GM23338 (cell line): ENCODE data around the gene RFPL4A. TPM values are rescaled to one million over a fixed set of nuclear protein-coding genes. Genes with fewer than 3 reads are reported as not detected.
"Not testable (repeated sequence)": the region's sequence is repeated elsewhere in the genome, so short reads cannot be mapped to it uniquely, and the experiment has no call there.

Source experiments
- ATAC-seq: fragments of 200-7000 bp; cut with Tn5 transposase; 3 replicates; pipeline ENCODE4 v1.9.1; 2020
- DNase-seq: peaks from one replicate; pipeline ENCODE4 v3.0.0-alpha.2; 2015; ENCODE audit warnings: low spot score
- H2AFZ ChIP-seq: fragments of 200-600 bp; sonication (generic); 2 replicates; pipeline ENCODE4 v1.8.0; 2016; ENCODE audit warnings: antibody characterized with exemption, mild to moderate bottlenecking, moderate library complexity
- H3F3A ChIP-seq: fragments of 200-600 bp; sonication (generic); replicated peaks from 2 replicates; pipeline ENCODE4 v1.8.0; 2017; ENCODE audit warnings: antibody characterized with exemption, mixed run types, low read depth
- H3K27ac ChIP-seq: fragments of 200-600 bp; sonication (generic); 2 replicates; pipeline ENCODE4 v1.6.1; 2016; ENCODE audit warnings: low read depth
- H3K27me3 ChIP-seq: fragments of 200-600 bp; sonication (generic); 2 replicates; pipeline ENCODE4 v1.8.0; 2016; ENCODE audit warnings: mild to moderate bottlenecking, mixed run types, moderate library complexity; ENCODE audit not compliant: insufficient read depth
- H3K36me3 ChIP-seq: fragments of 200-600 bp; sonication (generic); 2 replicates; pipeline ENCODE4 v1.8.0; 2016; ENCODE audit warnings: mild to moderate bottlenecking; ENCODE audit not compliant: insufficient read depth
- H3K4me1 ChIP-seq: fragments of 200-600 bp; sonication (generic); 2 replicates; pipeline ENCODE4 v1.8.0; 2016; ENCODE audit warnings: mild to moderate bottlenecking, moderate library complexity; ENCODE audit not compliant: insufficient read depth
- H3K4me2 ChIP-seq: fragments of 200-600 bp; sonication (generic); 2 replicates; pipeline ENCODE4 v1.7.1; 2017; ENCODE audit warnings: mixed run types
- H3K4me3 ChIP-seq: fragments of 200-600 bp; sonication (generic); 2 replicates; pipeline ENCODE4 v1.6.1; 2016; ENCODE audit warnings: mixed run types
- H3K79me2 ChIP-seq: fragments of 200-600 bp; sonication (generic); replicated peaks from 2 replicates; pipeline ENCODE4 v1.8.0; 2017; ENCODE audit warnings: mild to moderate bottlenecking; ENCODE audit not compliant: insufficient read depth
- H3K9me2 ChIP-seq: fragments of 200-600 bp; sonication (generic); 2 replicates; pipeline ENCODE4 v1.8.0; 2017; ENCODE audit not compliant: insufficient read depth
- H4K20me1 ChIP-seq: fragments of 200-600 bp; sonication (generic); replicated peaks from 2 replicates; pipeline ENCODE4 v1.8.0; 2017; ENCODE audit warnings: mild to moderate bottlenecking; ENCODE audit not compliant: insufficient read depth
- H3K27ac Mint-ChIP-seq: 2 replicates; pipeline ENCODE4 v1.8.0; 2020; ENCODE audit warnings: inconsistent platforms, mild to moderate bottlenecking, moderate library complexity, mixed read lengths
- H3K27me3 Mint-ChIP-seq: 3 replicates; pipeline ENCODE4 v1.8.0; 2022; ENCODE audit warnings: low read depth, mild to moderate bottlenecking, moderate library complexity, mixed read lengths, inconsistent platforms; ENCODE audit not compliant: insufficient read depth, poor library complexity
- H3K36me3 Mint-ChIP-seq: 3 replicates; pipeline ENCODE4 v1.8.0; 2021; ENCODE audit warnings: low read depth, mild to moderate bottlenecking, inconsistent platforms, moderate library complexity, mixed read lengths
- H3K4me1 Mint-ChIP-seq: 3 replicates; pipeline ENCODE4 v1.8.0; 2020; ENCODE audit warnings: mild to moderate bottlenecking, inconsistent platforms, mixed read lengths
- H3K4me3 Mint-ChIP-seq: 3 replicates; pipeline ENCODE4 v1.8.0; 2021; ENCODE audit warnings: moderate library complexity, mild to moderate bottlenecking, inconsistent platforms, mixed read lengths
- H3K9me3 Mint-ChIP-seq: 3 replicates; pipeline ENCODE4 v1.8.0; 2020; ENCODE audit warnings: moderate library complexity, mild to moderate bottlenecking, inconsistent platforms, mixed read lengths
- CREB1 ChIP-seq: fragments of 250-450 bp; sonication (Bioruptor Pico); IDR thresholded peaks from 2 replicates; pipeline ENCODE4 v1.5.0; 2020; ENCODE audit warnings: low read depth, mild to moderate bottlenecking, moderate library complexity
- EZH2phosphoT487 ChIP-seq: fragments of 200-600 bp; sonication (generic); IDR thresholded peaks from one replicate; pipeline ENCODE4 v1.8.1; 2018; ENCODE audit warnings: antibody characterized with exemption; ENCODE audit not compliant: unreplicated experiment
- JUNB ChIP-seq: IDR thresholded peaks from one replicate; pipeline ENCODE4 v1.6.1; 2016; ENCODE audit warnings: antibody characterized with exemption; ENCODE audit not compliant: unreplicated experiment
- ZNF331 ChIP-seq: fragments of 250-450 bp; sonication (Bioruptor Pico); IDR thresholded peaks from 2 replicates; pipeline ENCODE4 v1.5.0; 2020; ENCODE audit warnings: low read depth, mild to moderate bottlenecking, moderate library complexity
- polyA plus RNA-seq: library from polyadenylated mRNA; unstranded; fragments of >200 nt; fragmentation: Nextera tagmentation; extraction: Ambion mirVana; gene quantifications from 2 replicates; pipeline ENCODE4 v1.2.1, GENCODE V29; 2016
- total RNA-seq: library from RNA; depleted of rRNA; stranded (reverse); fragments of >200 nt; shearing (Covaris generic); gene quantifications from 2 replicates; pipeline ENCODE4 v1.2.3, GENCODE V29; 2014
- TF ChIP-seq, protein P1 (sequence below): fragments of 250-450 bp; sonication (Bioruptor Pico); IDR thresholded peaks from 2 replicates; pipeline ENCODE4 v1.5.0; 2020; ENCODE audit warnings: mild to moderate bottlenecking, moderate library complexity

Gene RFPL4A
- total and polyA plus RNA-seq, 2 experiments from 2014 or later = not detected

GRCh38 chr19:55766466-55766865 lies 7.6 kb downstream of the RFPL4A start:
- ATAC-seq (no peak), DNase-seq (no peak)
- H3K27me3 Mint-ChIP-seq = peaks cover 2% of the 10 kb centered on the region
- Histone ChIP-seq H4K20me1 (no peaks in the 10 kb centered on the region), H3K4me2 (no peak overlapping the region), H3K4me3 (no peak overlapping the region), H2AFZ (no peak overlapping the region), H3K27me3 (no peaks in the 10 kb centered on the region), H3K79me2 (no peaks in the 10 kb centered on the region), H3K27ac (no peak overlapping the region), H3K4me1 (no peaks in the 10 kb centered on the region), H3K36me3 (peaks cover 6% of the 10 kb centered on the region; the same call in 1 of the 2 replicates), H3K9me2 (no peaks in the 10 kb centered on the region), H3F3A (no peaks in the 10 kb centered on the region)
- H3K4me3 Mint-ChIP-seq = no peak overlapping the region
- H3K27ac Mint-ChIP-seq = no peak overlapping the region
- H3K4me1 Mint-ChIP-seq = no peaks in the 10 kb centered on the region
- peaks cover 73% of the 10 kb centered on the region for H3K9me3 Mint-ChIP-seq
- TF ChIP-seq ZNF331 (CRISPR knock-in tag) (no peak), CREB1 (CRISPR knock-in tag) (no peak), EZH2phosphoT487 (no peak), JUNB (no peak)
- TF ChIP-seq, protein P1, sequence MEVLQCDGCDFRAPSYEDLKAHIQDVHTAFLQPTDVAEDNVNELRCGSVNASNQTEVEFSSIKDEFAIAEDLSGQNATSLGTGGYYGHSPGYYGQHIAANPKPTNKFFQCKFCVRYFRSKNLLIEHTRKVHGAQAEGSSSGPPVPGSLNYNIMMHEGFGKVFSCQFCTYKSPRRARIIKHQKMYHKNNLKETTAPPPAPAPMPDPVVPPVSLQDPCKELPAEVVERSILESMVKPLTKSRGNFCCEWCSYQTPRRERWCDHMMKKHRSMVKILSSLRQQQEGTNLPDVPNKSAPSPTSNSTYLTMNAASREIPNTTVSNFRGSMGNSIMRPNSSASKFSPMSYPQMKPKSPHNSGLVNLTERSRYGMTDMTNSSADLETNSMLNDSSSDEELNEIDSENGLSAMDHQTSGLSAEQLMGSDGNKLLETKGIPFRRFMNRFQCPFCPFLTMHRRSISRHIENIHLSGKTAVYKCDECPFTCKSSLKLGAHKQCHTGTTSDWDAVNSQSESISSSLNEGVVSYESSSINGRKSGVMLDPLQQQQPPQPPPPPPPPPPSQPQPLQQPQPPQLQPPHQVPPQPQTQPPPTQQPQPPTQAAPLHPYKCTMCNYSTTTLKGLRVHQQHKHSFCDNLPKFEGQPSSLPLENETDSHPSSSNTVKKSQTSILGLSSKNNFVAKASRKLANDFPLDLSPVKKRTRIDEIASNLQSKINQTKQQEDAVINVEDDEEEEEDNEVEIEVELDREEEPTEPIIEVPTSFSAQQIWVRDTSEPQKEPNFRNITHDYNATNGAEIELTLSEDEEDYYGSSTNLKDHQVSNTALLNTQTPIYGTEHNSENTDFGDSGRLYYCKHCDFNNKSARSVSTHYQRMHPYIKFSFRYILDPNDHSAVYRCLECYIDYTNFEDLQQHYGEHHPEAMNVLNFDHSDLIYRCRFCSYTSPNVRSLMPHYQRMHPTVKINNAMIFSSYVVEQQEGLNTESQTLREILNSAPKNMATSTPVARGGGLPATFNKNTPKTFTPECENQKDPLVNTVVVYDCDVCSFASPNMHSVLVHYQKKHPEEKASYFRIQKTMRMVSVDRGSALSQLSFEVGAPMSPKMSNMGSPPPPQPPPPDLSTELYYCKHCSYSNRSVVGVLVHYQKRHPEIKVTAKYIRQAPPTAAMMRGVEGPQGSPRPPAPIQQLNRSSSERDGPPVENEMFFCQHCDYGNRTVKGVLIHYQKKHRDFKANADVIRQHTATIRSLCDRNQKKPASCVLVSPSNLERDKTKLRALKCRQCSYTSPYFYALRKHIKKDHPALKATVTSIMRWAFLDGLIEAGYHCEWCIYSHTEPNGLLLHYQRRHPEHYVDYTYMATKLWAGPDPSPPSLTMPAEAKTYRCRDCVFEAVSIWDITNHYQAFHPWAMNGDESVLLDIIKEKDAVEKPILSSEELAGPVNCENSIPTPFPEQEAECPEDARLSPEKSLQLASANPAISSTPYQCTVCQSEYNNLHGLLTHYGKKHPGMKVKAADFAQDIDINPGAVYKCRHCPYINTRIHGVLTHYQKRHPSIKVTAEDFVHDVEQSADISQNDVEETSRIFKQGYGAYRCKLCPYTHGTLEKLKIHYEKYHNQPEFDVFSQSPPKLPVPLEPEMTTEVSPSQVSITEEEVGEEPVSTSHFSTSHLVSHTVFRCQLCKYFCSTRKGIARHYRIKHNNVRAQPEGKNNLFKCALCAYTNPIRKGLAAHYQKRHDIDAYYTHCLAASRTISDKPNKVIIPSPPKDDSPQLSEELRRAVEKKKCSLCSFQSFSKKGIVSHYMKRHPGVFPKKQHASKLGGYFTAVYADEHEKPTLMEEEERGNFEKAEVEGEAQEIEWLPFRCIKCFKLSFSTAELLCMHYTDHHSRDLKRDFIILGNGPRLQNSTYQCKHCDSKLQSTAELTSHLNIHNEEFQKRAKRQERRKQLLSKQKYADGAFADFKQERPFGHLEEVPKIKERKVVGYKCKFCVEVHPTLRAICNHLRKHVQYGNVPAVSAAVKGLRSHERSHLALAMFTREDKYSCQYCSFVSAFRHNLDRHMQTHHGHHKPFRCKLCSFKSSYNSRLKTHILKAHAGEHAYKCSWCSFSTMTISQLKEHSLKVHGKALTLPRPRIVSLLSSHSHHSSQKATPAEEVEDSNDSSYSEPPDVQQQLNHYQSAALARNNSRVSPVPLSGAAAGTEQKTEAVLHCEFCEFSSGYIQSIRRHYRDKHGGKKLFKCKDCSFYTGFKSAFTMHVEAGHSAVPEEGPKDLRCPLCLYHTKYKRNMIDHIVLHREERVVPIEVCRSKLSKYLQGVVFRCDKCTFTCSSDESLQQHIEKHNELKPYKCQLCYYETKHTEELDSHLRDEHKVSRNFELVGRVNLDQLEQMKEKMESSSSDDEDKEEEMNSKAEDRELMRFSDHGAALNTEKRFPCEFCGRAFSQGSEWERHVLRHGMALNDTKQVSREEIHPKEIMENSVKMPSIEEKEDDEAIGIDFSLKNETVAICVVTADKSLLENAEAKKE (CRISPR knock-in tag) = no peak
- peaks cover 27% of the 10 kb centered on the region for H3K36me3 Mint-ChIP-seq

DNA sequence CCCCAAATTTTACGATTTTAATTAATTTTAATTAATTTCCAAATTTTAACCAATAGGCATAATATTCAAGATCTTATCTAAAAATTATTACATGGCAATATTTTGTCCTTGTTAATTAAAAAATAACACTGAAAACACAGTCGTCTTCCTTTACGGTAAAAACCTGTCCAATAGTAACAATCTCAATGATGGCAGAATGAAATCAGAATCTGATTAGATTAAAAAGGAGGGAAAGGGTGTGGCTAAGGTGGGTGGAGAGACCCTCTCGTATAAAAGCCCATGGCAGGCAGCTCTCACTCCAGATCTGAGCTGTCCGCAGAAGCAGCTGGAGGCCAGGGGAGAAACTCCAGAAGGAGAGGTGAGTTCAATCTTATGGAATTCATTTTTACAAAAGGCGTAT lies 9.9 kb downstream of the RFPL4A start, which contains the start of gene RFPL4AL1:
Gene RFPL4AL1 (plus strand): TSS at position 301 of the 400 bp plus-strand sequence. CDS start 2,687 bp downstream, outside the sequence.
- H3K27me3 Mint-ChIP-seq = not testable (repeated sequence)
- H3K9me3 Mint-ChIP-seq = peaks cover 72% of the 10 kb centered on the region

DNA sequence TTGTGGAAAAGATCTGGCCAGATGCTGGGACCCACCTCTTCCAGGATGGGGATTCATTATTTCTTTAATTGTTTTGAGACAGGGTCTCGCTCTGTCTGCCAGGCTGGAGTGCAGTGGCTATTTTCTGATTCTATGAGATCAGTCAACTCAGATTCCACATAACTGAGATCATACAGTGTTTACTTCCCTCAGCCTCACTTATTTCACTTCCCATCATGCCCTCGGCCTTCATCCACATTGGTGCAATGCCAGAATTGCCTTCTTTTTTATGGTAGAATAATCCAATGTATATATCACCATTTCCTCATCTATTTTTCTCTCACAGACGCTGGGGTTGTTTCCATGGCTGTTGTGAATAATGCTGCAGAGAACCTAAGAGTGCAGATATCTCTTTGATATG lies 10.7 kb downstream of the RFPL4A start:
- not testable (repeated sequence) for H3K27ac Mint-ChIP-seq, ATAC-seq

More for the DNA sequence above, 9.9 kb downstream of the RFPL4A start, which contains the start of gene RFPL4AL1:
- H3K36me3 Mint-ChIP-seq = peaks cover 27% of the 10 kb centered on the region
- H4K20me1 ChIP-seq, H3K79me2 ChIP-seq, H2AFZ ChIP-seq, DNase-seq, H3K27ac ChIP-seq, H3K4me1 ChIP-seq, H3K27me3 ChIP-seq, H3K4me1 Mint-ChIP-seq, H3K4me2 ChIP-seq, H3K9me2 ChIP-seq, H3K4me3 ChIP-seq, H3K27ac Mint-ChIP-seq, H3K36me3 ChIP-seq, H3F3A ChIP-seq, H3K4me3 Mint-ChIP-seq, ATAC-seq: not testable (repeated sequence)

More for the DNA sequence above, 10.7 kb downstream of the RFPL4A start:
- not testable (repeated sequence) for H2AFZ ChIP-seq, H3F3A ChIP-seq, H3K27me3 ChIP-seq, H3K36me3 ChIP-seq, H3K4me3 Mint-ChIP-seq, H3K4me3 ChIP-seq, H3K4me2 ChIP-seq, H3K79me2 ChIP-seq, H3K4me1 ChIP-seq, H4K20me1 ChIP-seq, H3K27ac ChIP-seq, H3K27me3 Mint-ChIP-seq, DNase-seq, H3K9me2 ChIP-seq, H3K4me1 Mint-ChIP-seq
- Mint-ChIP-seq H3K9me3 (peaks cover 68% of the 10 kb centered on the region), H3K36me3 (peaks cover 27% of the 10 kb centered on the region)
